GM23338 (cell line): ENCODE measurements around the gene SYT11. TPM values are rescaled to one million over a fixed set of nuclear protein-coding genes. Genes with fewer than 3 reads are reported as not detected.
A peak's percentile ranks its signal among the peaks of the same experiment; 100 is the strongest.

Experiments
- ATAC-seq: fragments of 200-7000 bp; cut with Tn5 transposase; 3 replicates; pipeline ENCODE4 v1.9.1; 2020
- DNase-seq: peaks from one replicate; pipeline ENCODE4 v3.0.0-alpha.2; 2015; ENCODE audit warnings: low spot score
- H2AFZ ChIP-seq: fragments of 200-600 bp; sonication (generic); 2 replicates; pipeline ENCODE4 v1.8.0; 2016; ENCODE audit warnings: antibody characterized with exemption, mild to moderate bottlenecking, moderate library complexity
- H3F3A ChIP-seq: fragments of 200-600 bp; sonication (generic); replicated peaks from 2 replicates; pipeline ENCODE4 v1.8.0; 2017; ENCODE audit warnings: antibody characterized with exemption, mixed run types, low read depth
- H3K27ac ChIP-seq: fragments of 200-600 bp; sonication (generic); 2 replicates; pipeline ENCODE4 v1.6.1; 2016; ENCODE audit warnings: low read depth
- H3K27me3 ChIP-seq: fragments of 200-600 bp; sonication (generic); 2 replicates; pipeline ENCODE4 v1.8.0; 2016; ENCODE audit warnings: mild to moderate bottlenecking, mixed run types, moderate library complexity; ENCODE audit not compliant: insufficient read depth
- H3K36me3 ChIP-seq: fragments of 200-600 bp; sonication (generic); 2 replicates; pipeline ENCODE4 v1.8.0; 2016; ENCODE audit warnings: mild to moderate bottlenecking; ENCODE audit not compliant: insufficient read depth
- H3K4me1 ChIP-seq: fragments of 200-600 bp; sonication (generic); 2 replicates; pipeline ENCODE4 v1.8.0; 2016; ENCODE audit warnings: mild to moderate bottlenecking, moderate library complexity; ENCODE audit not compliant: insufficient read depth
- H3K4me2 ChIP-seq: fragments of 200-600 bp; sonication (generic); 2 replicates; pipeline ENCODE4 v1.7.1; 2017; ENCODE audit warnings: mixed run types
- H3K4me3 ChIP-seq: fragments of 200-600 bp; sonication (generic); 2 replicates; pipeline ENCODE4 v1.6.1; 2016; ENCODE audit warnings: mixed run types
- H3K79me2 ChIP-seq: fragments of 200-600 bp; sonication (generic); replicated peaks from 2 replicates; pipeline ENCODE4 v1.8.0; 2017; ENCODE audit warnings: mild to moderate bottlenecking; ENCODE audit not compliant: insufficient read depth
- H3K9me2 ChIP-seq: fragments of 200-600 bp; sonication (generic); 2 replicates; pipeline ENCODE4 v1.8.0; 2017; ENCODE audit not compliant: insufficient read depth
- H4K20me1 ChIP-seq: fragments of 200-600 bp; sonication (generic); replicated peaks from 2 replicates; pipeline ENCODE4 v1.8.0; 2017; ENCODE audit warnings: mild to moderate bottlenecking; ENCODE audit not compliant: insufficient read depth
- H3K27ac Mint-ChIP-seq: 2 replicates; pipeline ENCODE4 v1.8.0; 2020; ENCODE audit warnings: inconsistent platforms, mild to moderate bottlenecking, moderate library complexity, mixed read lengths
- H3K27me3 Mint-ChIP-seq: 3 replicates; pipeline ENCODE4 v1.8.0; 2022; ENCODE audit warnings: low read depth, mild to moderate bottlenecking, moderate library complexity, mixed read lengths, inconsistent platforms; ENCODE audit not compliant: insufficient read depth, poor library complexity
- H3K36me3 Mint-ChIP-seq: 3 replicates; pipeline ENCODE4 v1.8.0; 2021; ENCODE audit warnings: low read depth, mild to moderate bottlenecking, inconsistent platforms, moderate library complexity, mixed read lengths
- H3K4me1 Mint-ChIP-seq: 3 replicates; pipeline ENCODE4 v1.8.0; 2020; ENCODE audit warnings: mild to moderate bottlenecking, inconsistent platforms, mixed read lengths
- H3K4me3 Mint-ChIP-seq: 3 replicates; pipeline ENCODE4 v1.8.0; 2021; ENCODE audit warnings: moderate library complexity, mild to moderate bottlenecking, inconsistent platforms, mixed read lengths
- H3K9me3 Mint-ChIP-seq: 3 replicates; pipeline ENCODE4 v1.8.0; 2020; ENCODE audit warnings: moderate library complexity, mild to moderate bottlenecking, inconsistent platforms, mixed read lengths
- CREB1 ChIP-seq: fragments of 250-450 bp; sonication (Bioruptor Pico); IDR thresholded peaks from 2 replicates; pipeline ENCODE4 v1.5.0; 2020; ENCODE audit warnings: low read depth, mild to moderate bottlenecking, moderate library complexity
- CTCF ChIP-seq, 2 experiments: fragments of 200-600 bp in 1 of 2; sonication (generic) in 1 of 2; conservative IDR thresholded peaks; 2 replicates each; pipeline versions ENCODE4 v1.5.1 to v1.6.1; 2016 to 2017; ENCODE audit warnings: antibody characterized with exemption in 2 of 2, low read depth in 2 of 2, mild to moderate bottlenecking in 2 of 2, moderate library complexity in 1 of 2
- EZH2 ChIP-seq: fragments of 200-600 bp; sonication (generic); IDR thresholded peaks from one replicate; pipeline ENCODE4 v1.8.0; 2017; ENCODE audit warnings: antibody characterized with exemption, mild to moderate bottlenecking, low read depth; ENCODE audit not compliant: unreplicated experiment
- JUNB ChIP-seq: IDR thresholded peaks from one replicate; pipeline ENCODE4 v1.6.1; 2016; ENCODE audit warnings: antibody characterized with exemption; ENCODE audit not compliant: unreplicated experiment
- STAT1 ChIP-seq: IDR thresholded peaks from one replicate; pipeline ENCODE4 v1.6.1; 2016; ENCODE audit warnings: antibody characterized with exemption; ENCODE audit not compliant: unreplicated experiment
- ZNF331 ChIP-seq: fragments of 250-450 bp; sonication (Bioruptor Pico); IDR thresholded peaks from 2 replicates; pipeline ENCODE4 v1.5.0; 2020; ENCODE audit warnings: low read depth, mild to moderate bottlenecking, moderate library complexity
- ZNF462 ChIP-seq: fragments of 250-450 bp; sonication (Bioruptor Pico); IDR thresholded peaks from 2 replicates; pipeline ENCODE4 v1.5.0; 2020; ENCODE audit warnings: mild to moderate bottlenecking, moderate library complexity
- polyA plus RNA-seq: library from polyadenylated mRNA; unstranded; fragments of >200 nt; fragmentation: Nextera tagmentation; extraction: Ambion mirVana; gene quantifications from 2 replicates; pipeline ENCODE4 v1.2.1, GENCODE V29; 2016
- total RNA-seq: library from RNA; depleted of rRNA; stranded (reverse); fragments of >200 nt; shearing (Covaris generic); gene quantifications from 2 replicates; pipeline ENCODE4 v1.2.3, GENCODE V29; 2014

SYT11 gene
- total and polyA plus RNA-seq, 2 experiments from 2014 or later: 3.9 to 15.9 TPM

GRCh38 chr1:155834296-155834926 is 25.0 kb upstream of the SYT11 start:
- no peak overlapping the region for H3K4me3 ChIP-seq
- no peak overlapping the region for H3K4me3 Mint-ChIP-seq
- ATAC-seq: peak; percentile 87

More at GRCh38 chr1:155834296-155834926, 25.0 kb upstream of the SYT11 start:
- Histone ChIP-seq H3K4me1 (no peaks in the 10 kb centered on the region), H2AFZ (no peak overlapping the region), H3K36me3 (peaks cover 5% of the 10 kb centered on the region; the same call in 1 of the 2 replicates), H3K27me3 (no peaks in the 10 kb centered on the region), H3K79me2 (peaks cover 58% of the 10 kb centered on the region), H3K4me2 (no peak overlapping the region), H4K20me1 (no peaks in the 10 kb centered on the region; the same call in none of the 2 replicates), H3F3A (peaks cover 3% of the 10 kb centered on the region; the same call in 1 of the 2 replicates), H3K9me2 (no peaks in the 10 kb centered on the region), H3K27ac (peak overlapping the region; percentile 78)
- Mint-ChIP-seq H3K4me1 (peaks cover 9% of the 10 kb centered on the region), H3K27ac (peak overlapping the region; percentile 54), H3K27me3 (peaks cover 3% of the 10 kb centered on the region), H3K36me3 (peaks cover 37% of the 10 kb centered on the region), H3K9me3 (no peaks in the 10 kb centered on the region; the same call in 2 of the 3 replicates)
- DNase-seq: peak; percentile 78
- TF ChIP-seq ZNF331 (CRISPR knock-in tag) (no peak), CTCF (conservative IDR thresholded peaks at IDR 0.05; ENCODE audit: low read depth in 2 of 2) (no peak), EZH2 (no peak), CREB1 (CRISPR knock-in tag) (no peak), STAT1 (no peak), ZNF462 (no peak), JUNB (no peak)
